Measurements from ENCODE around the gene KRTAP5-9.
"Not testable (repeated sequence)": the region's sequence is repeated elsewhere in the genome, so short reads cannot be mapped to it uniquely, and the experiment has no call there.

The KRTAP5-9 gene

GRCh38 chr11:71538666-71538990, 9.6 kb upstream of the KRTAP5-9 start:
- TF ChIP-seq, protein P1, sequence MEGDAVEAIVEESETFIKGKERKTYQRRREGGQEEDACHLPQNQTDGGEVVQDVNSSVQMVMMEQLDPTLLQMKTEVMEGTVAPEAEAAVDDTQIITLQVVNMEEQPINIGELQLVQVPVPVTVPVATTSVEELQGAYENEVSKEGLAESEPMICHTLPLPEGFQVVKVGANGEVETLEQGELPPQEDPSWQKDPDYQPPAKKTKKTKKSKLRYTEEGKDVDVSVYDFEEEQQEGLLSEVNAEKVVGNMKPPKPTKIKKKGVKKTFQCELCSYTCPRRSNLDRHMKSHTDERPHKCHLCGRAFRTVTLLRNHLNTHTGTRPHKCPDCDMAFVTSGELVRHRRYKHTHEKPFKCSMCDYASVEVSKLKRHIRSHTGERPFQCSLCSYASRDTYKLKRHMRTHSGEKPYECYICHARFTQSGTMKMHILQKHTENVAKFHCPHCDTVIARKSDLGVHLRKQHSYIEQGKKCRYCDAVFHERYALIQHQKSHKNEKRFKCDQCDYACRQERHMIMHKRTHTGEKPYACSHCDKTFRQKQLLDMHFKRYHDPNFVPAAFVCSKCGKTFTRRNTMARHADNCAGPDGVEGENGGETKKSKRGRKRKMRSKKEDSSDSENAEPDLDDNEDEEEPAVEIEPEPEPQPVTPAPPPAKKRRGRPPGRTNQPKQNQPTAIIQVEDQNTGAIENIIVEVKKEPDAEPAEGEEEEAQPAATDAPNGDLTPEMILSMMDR (IDR thresholded peaks at IDR 0.05; ENCODE audit: insufficient read depth, low read length, poor library complexity, severe bottlenecking): no peak
- Histone ChIP-seq H3K4me3 (replicated peaks; ENCODE audit: low read depth, low read length) (no peak overlapping the region), H3K36me3 (ENCODE audit: control insufficient read depth, insufficient read depth, low read length) (no peaks in the 10 kb centered on the region), H3K27me3 (replicated peaks; ENCODE audit: control insufficient read depth, insufficient read depth, low read length) (no peaks in the 10 kb centered on the region)
- no peak for DNase-seq (ENCODE audit: extremely low read depth, insufficient read length)

DNA sequence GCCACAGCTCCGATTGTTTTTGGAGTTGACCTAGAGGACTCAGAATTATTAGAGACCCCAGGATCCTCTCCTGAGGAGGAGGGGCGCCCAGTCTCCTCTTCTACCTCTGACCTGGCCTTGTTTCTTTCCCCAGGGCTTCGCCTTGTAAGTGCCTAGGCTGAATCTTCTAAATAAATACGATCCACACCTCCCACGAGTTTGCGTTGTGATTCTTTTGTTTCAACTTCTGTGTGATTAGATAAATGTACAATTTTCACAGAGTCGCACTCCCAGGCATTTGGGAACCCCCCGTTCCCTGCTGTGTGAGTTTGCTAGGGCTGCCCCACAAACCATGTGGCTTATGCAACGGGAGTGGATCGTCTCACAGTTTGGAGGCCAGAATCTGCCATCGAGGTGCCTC, 9.2 kb upstream of the KRTAP5-9 start:
- no peak for DNase-seq (ENCODE audit: extremely low read depth, insufficient read length)
- TF ChIP-seq, protein P1 (IDR thresholded peaks at IDR 0.05; ENCODE audit: insufficient read depth, low read length, poor library complexity, severe bottlenecking): no peak
- H3K4me3 ChIP-seq (replicated peaks; ENCODE audit: low read depth, low read length): no peak overlapping the region
- no peaks in the 10 kb centered on the region for H3K36me3 ChIP-seq (ENCODE audit: control insufficient read depth, insufficient read depth, low read length)
- no peaks in the 10 kb centered on the region for H3K27me3 ChIP-seq (replicated peaks; ENCODE audit: control insufficient read depth, insufficient read depth, low read length)

DNA sequence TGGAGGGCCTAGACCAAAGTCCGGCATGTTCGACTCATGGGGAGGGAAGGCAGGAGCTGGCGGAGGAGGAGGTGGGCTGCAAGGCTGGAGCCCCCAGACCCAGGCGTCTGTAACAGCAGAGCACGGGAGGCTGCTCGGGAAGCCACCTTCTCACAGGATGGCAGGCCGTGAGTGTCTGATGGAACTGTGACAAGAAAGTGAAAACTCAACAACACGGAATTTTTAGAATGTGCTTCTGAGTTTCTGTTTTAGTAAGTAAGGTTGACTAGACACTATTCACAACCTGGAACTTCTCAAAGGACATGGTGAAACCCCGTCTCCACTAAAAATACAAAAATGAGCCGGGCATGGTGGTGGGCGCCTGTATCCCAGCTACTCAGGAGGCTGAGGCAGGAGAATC, 8.2 kb upstream of the KRTAP5-9 start:
- peak; percentile 73 for DNase-seq (ENCODE audit: extremely low read depth, insufficient read length)
- not testable (repeated sequence) for H3K36me3 ChIP-seq (ENCODE audit: control insufficient read depth, insufficient read depth, low read length); H3K27me3 ChIP-seq (replicated peaks; ENCODE audit: control insufficient read depth, insufficient read depth, low read length)
- H3K4me3 ChIP-seq (replicated peaks; ENCODE audit: low read depth, low read length): peak overlapping the region; percentile 37

DNA sequence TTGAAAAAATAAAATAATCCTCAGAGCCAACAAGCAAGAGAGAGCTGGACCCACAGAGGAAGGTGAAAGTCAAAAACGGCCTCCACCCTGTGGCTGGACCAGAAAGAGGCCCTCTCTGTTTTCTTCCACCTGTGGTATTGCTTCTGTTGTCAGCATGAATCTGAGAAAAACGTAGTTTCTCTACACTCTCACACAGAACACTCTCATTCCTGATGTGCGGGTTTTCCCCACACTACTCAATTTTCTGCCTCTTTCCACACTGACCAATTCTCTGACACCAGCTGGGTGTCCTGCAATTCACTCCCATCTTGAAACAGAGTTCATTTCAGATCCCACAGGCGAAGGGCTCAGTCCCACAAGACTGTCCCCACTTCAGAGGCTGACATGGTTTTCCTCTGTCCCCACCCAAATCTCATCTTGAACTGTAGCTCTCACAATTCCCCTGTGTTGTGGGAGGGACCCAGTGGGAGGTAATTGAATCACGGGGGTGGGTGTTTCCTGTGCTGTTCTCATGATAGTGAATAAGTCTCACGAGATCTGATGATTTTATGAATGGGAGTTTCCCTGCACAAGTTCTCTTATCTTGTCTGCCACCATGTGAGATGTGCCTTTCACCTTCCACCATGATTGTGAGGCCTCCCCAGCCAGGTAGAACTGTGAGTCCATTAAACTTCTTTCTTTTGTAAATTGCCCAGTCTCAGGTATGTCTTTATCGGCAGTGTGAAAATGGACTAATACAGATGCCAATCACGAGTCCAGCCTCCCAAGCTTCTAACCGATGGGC, 7.5 kb upstream of the KRTAP5-9 start:
- not testable (repeated sequence) for H3K36me3 ChIP-seq (ENCODE audit: control insufficient read depth, insufficient read depth, low read length); H3K4me3 ChIP-seq (replicated peaks; ENCODE audit: low read depth, low read length); H3K27me3 ChIP-seq (replicated peaks; ENCODE audit: control insufficient read depth, insufficient read depth, low read length)
- TF ChIP-seq, protein P1 (IDR thresholded peaks at IDR 0.05; ENCODE audit: insufficient read depth, low read length, poor library complexity, severe bottlenecking): peak; percentile 12
- DNase-seq (ENCODE audit: extremely low read depth, insufficient read length): peak; percentile 55

- DNase-seq (ENCODE audit: extremely low read depth, insufficient read length): no peak
- TF ChIP-seq, protein P1 (IDR thresholded peaks at IDR 0.05; ENCODE audit: insufficient read depth, low read length, poor library complexity, severe bottlenecking): no peak
- Histone ChIP-seq H3K36me3 (ENCODE audit: control insufficient read depth, insufficient read depth, low read length) (no peaks in the 10 kb centered on the region), H3K4me3 (replicated peaks; ENCODE audit: low read depth, low read length) (no peak overlapping the region), H3K27me3 (replicated peaks; ENCODE audit: control insufficient read depth, insufficient read depth, low read length) (no peaks in the 10 kb centered on the region)
Observed at GRCh38 chr11:71542382-71542781, 5.8 kb upstream of the KRTAP5-9 start.

DNA sequence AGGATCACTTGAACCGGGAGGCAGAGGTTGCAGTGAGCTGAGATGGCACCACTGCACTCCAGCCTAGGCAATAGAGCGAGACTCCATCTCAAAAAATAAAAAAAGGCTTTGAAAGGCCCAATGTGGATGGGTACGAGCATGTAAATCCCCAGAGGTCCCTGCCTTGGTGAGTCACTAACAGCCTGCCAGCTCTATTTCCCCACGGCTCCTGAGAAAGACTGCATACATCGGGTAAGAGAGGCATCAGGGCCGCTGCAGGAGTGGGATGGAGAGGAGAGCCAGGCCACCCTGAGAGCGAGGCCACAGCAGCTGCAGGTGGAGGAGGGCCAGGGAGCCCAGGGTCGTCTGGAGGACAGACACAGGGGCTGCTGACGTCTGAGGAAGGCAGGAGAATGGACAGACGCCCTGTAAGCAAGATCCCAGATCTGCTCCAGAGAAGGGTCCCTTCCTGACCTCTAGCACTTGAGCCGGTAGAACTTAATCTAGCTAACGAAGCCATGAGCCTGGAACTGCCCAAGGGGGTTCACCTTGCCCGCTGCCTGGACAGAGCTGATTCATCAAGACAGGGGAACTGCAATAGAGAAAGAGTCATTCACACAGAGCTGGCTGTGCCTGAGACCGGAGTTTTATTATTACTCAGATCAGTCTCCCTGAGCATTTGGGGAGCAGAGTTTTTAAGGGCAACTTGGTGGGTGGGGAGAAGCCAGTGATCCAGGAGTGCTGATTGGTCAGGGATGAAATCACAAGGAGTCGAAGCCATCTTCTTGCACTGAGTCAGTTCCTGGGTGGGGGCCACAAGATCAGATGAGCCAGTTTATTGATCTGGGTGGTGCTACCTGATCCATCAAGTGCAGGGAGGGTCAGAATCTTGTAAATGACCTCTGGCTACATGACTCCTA, 5.1 kb upstream of the KRTAP5-9 start:
- no peak overlapping the region for H3K4me3 ChIP-seq (replicated peaks; ENCODE audit: low read depth, low read length)

More for the DNA sequence above, 5.1 kb upstream of the KRTAP5-9 start:
- DNase-seq (ENCODE audit: extremely low read depth, insufficient read length): peak; percentile 60
- H3K36me3 ChIP-seq (ENCODE audit: control insufficient read depth, insufficient read depth, low read length): no peaks in the 10 kb centered on the region
- H3K27me3 ChIP-seq (replicated peaks; ENCODE audit: control insufficient read depth, insufficient read depth, low read length): no peaks in the 10 kb centered on the region
- TF ChIP-seq, protein P1 (IDR thresholded peaks at IDR 0.05; ENCODE audit: insufficient read depth, low read length, poor library complexity, severe bottlenecking): no peak

Measured in GM06990 (cell line).